Activated T-cell treated with anti-CD3 and anti-CD28 coated beads for 4 hours (primary cell): ENCODE measurements around the gene ELF4.

Experiments used
- DNase-seq: peaks from one replicate; pipeline ENCODE4 v3.0.0-alpha.2; 2020

ELF4 gene

DNA sequence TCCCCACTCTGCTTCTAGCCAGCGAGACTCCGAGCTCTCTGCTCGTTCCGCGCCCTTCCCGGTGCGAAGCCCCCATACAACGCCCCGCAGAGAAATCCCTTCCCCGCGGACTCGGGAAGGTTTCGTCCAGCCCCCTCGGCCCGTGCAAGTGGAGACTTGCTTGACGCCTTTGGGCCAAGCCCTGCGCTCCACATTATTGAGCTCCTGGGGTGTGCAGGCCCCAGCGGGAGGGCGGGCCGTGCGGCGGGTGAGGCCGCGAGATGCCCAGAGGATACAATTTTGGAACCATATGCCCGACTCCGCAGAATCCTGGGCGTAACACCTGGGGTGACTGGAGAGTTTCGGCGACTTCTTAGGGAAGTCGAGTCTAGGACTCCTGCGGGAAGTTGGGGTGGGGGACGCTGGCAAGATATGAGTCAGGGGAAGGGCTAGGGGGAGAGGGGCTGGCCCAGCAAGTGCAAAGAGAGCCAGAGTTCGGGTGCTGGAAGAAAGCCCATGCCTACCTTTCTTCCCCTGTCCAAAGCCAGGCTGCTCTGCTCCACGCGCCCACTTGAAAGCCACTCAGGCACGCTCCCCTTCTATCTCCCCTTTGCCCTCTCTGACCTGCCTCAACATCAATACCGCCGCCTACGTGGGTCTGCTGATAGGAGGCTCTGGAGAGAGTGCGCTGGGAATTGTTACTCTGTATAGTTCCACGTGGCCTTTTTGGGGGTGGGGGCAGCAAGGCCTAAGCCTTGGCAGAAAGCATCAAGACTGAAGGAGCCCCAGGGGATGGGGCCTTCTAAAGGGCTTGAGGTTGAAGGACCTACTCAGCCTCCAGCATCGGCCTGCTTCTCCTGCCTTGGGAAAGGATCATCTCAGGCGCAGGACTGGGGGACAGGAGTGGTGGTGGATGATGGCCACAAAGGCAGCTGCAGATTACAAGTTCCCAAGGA is 1.2 kb upstream of the ELF4 start:
- no peak for DNase-seq

DNA sequence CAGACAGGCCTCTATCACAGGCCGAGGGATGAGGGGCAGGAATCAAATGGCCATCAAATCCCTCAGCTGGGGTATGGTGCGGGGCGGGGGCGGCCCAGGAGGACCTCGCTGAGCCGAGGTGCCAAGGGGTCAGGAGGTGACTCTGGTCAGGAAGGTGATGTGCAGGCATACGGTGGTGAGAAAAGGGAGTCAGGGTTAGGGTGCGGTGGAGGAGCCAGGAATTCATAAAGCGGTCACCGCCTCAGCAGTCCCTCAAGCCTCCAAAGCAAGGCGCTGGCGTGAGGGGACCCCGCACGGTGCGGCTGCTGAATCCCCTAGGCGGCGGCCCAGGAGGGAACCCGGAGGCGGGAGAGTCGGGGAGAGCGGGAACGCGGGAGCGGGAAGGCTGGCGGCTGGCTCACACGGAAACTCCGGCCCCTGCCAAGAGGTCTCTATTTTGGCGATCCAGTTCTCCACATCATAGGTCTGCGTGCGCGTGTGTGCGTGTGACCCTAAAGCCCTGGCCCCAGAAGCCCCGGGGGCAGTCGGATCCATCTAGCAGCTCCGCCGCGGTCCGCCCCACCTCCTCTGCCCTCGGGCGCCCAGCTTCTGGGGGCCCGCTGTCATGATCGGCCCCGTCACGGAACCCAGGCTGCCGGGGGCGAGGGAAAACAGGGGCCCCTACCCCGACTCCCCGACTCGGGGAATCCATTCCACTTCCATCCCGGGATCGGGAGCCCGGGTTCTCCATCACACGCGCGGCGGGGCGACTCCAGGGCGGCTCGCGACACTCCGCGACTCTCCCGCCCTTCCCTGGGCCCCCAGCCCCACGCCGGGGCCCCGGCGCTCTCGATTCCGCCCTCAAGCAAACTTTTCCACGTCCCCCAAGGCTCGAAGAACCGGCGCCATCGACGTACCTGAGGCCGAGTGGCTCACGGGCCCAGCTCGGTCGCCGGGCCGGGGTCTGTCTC is 593 bp downstream of the ELF4 start:
- no peak for DNase-seq

DNA sequence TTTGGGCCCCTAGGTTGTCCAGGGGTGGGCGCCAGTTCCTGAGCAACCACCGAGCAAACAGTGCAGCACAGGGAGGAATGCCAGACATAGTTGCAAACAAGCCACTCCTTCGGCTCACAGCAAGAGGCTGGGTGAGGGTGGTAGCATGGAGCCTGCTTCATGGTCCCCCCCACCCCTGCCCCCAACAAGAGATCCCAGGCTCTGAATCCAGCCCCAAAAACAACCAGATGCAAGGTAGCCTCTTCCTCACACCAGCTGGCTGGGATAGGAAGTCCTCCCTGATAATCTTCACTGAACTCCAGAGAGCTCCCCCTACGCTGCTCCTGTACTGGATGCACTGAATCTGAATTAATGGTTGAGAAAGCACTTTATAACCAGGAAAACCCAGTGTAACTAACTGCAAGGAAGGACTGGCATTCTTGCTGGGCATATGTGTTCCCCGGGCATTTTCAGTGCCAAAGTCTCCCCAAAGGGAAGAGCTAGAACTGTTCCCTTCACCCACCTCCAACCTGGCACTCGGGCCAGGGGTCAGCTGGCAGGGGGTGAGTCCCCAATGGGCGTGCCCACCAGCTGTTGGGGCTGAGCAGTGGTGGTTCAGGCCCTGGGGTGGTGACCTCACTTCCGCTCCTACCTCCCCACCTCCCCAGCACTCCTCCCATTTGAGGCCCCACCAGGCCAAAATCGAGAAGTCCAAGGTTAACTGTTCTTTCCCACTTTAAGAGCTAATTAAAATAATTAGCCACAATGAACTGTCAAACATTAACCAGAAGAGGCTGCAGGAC is 1.5 kb downstream of the ELF4 start:
- no peak for DNase-seq

DNA sequence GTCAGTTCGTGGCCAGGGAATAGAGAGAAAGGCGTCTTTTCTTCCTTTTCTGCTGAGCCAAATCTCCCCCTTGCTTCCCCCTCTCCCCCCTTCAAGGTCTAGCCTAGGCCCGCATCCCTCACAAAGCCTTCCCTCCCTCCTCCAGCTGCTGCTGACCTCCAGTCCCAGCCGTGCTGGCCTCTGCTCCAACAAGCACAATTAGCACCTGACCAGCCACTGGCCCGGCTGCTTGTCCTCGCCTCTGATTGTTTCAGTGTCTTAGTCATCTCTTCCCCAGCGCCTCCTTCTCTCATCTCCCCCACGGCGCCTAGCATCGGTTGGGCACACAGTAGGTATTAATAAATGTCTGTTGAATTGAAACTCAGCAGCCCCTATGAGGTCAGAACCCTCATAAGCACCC is 4.2 kb downstream of the ELF4 start:
- no peak for DNase-seq

DNA sequence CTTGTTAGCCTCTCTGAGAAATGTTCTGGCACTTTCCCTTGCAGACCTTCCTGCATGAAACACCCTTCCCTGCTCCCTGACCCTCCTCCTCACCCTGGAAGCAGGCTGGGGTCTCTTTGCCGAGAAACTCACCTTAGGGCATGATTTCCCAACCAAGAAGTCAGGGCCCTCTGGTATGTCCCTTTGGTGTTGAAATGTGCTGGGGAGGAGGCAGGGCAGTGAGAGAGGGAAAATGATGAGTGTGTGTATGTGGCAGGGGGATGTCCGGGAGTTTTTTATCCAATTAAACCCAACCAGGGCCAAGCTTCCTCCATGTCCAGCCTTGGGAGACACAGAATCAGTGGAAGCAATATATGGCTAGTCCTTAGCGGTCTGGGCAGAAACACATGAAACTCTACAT is 5.1 kb downstream of the ELF4 start:
- no peak for DNase-seq

DNA sequence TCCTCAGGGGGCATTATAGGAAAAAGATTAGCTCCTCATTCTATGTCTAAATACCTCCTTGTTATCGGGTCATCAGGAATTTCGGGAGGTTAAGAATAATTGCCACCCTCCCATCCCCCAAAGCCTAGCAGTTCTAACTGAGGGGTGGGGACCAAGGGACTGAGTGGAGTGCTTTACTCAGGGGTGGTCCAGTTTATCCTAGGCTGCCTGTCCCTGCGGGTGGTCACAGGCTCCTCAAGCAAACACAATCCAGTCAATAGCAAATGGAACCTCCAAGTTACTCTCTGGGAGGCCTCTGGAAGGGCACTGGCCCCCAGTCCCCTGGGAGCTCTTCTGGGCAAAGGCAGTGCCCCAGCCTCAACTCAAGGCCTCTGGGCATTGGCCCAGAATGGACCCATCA is 6.7 kb downstream of the ELF4 start:
- no peak for DNase-seq

DNA sequence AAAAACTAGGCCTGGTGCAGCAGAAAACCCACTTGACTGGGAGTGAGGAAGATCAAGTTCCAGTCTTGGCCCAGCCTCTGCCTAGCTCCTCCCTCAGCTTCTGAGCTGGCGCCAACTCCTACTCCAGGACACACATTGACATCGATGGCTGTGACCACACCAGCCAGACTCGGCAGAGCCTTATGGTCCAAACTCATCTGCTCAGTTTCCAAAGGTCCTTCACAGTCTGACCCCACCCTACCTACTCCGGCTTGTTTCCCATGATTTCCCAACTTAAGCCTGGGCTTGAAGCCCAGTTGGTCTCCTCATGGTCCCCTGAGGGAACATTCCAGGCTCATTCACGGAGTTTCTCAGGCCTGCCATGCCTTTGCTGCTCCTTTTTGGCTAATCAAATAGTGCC is 10.1 kb downstream of the ELF4 start:
- no peak for DNase-seq

DNA sequence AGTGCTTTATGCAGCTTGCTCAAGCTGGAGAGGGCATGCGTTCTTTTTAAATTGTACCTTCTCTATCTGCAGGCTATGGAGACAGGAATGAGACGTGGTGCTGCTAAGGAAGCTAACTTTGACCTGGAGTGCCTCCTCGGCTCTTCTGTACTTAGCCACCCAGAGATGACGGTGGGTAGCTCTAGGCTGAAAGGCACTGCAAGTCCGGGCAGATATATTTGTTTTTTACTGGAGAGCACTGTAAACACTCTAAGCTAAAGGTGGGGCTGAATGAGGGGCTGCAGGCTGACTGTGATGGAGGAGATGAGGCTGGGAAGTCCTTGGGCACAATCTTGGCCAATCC is 12.1 kb downstream of the ELF4 start:
- DNase-seq, result no peak

DNA sequence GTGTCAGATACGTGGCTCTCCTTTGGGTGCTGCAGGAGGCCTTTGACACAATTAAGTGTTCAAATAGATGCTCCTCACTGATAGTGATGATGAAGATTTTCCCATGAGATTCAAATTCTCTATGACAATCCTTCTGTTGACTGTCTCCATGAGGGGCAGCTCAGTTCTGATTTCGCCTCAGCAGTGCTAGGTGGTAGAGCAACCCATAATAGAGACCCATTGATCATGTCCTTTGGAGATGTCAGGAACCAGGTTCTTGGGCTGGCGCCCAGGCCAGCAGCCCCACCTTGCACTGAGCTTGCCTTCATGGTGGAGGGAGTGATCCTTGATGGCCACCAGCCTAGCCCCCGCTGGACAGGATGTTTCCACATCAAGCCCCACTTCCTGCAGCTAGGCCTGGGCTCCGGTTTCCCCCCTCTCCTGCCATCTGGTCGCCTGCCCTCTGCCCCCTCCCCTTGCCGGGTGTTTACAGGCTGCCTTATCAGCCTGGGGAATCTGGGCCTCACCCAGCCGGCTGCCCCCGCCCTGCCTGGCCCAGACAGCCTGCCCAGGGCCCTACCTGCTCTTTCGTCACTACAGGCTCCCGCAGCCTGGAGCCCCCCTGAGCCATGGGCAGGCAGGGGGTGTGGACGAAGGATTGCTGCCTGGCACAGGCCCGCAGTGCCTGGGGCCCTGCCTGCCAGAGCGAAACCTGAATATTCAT is 12.6 kb downstream of the ELF4 start:
- DNase-seq, result no peak

DNA sequence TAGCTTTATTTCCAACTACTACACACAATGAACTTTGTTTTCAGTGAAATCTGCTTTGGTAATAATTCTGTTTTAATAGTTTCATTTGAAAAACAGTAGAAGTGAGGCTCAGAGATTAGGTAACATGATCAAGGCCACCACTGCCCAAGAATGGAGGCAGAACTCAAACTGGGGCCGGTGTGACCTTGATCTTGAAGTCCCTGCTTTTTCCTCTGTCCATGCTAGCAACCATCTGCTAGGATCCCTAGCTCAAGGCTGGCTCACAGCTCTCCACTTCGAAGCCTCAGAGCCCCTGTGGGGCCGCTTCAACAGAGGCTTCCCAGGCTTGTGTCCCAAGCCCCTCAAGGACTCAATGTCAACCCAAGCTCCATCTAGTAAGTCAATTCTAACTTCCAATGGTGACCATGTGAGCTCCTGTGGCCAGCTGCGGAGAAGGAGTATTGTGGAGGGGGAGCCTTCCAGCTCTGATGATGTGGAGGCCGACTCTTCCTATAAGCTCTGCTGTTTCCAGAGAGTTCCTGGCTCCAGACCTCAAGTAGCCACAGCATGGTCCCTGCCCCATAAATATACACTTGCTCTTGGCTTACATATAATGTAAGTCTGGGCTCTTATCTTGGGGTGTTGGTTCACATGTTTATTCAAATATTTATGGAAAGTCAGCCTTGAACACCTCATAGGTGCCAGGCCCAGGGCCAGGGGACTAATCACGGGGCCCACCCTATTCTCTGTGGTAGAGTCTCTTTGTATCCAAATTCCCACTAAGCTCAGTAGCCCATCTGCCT is 14.9 kb downstream of the ELF4 start:
- DNase-seq, result no peak

DNA sequence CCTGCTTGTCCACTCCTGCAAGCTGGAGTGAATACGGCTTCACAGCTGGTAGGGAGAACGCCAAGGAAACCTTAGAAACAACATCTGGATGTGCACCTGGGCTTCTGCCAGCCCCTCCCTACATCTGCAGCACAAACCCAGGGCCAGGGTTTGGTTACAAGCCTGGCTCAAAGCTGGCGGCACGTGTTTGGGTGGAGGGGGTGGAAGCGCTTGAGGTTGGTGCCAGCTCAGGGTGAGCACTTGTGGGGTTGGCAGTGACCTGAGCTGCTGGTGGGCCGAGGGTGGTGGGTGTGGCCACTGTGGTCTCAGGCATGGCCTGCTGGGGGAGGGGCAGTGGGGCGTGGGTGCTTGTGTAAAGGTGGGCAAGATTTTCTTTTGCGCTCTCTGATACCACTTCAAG is 15.6 kb downstream of the ELF4 start:
- no peak for DNase-seq

DNA sequence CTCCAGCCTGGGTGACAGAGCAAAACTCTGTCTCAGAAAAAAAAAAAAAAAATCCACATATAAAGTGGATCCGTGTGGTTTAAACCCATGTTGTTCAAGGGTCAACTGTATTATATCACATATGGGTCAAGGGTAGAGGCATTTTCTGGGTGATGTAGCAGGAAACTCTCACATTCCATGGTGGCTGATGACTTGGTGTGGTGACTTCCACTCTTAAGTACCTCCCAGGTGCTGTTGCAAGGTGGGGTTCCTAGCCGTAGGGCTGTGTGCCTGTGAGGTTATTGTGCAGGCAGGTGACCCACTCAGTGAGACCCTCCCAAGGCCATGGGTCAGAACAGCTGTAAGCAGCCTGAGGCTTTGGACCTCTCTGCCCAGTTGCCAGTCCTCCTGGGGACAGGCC is 17.0 kb downstream of the ELF4 start:
- DNase-seq, result no peak

DNA sequence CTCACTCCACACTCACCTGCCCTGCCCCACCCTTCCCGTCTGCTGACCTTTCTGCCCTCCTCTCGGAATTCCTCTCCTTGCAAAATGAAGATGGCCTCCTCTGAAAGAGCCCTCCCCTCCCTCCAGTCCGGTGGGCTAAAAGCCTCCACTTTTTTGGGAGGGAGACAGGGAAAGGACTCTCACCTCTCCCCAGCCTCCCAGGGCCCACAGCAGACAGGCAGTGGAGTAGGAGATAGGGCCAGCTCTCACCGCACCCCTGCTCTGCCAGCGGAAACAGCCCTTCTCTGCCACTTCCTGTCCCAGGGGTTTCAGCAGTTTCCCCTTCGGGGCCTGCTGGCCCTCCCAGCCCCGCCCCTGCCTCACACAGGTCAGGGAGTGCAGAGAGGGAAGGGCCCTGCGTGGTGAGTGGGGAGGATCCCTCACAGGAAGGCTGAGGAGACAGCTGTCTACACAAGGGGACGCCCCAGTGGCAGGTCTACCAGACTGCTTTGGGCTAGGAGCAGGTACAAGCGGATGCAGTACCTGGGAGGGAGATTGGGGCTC is 18.2 kb downstream of the ELF4 start:
- DNase-seq, result peak; percentile 43

DNA sequence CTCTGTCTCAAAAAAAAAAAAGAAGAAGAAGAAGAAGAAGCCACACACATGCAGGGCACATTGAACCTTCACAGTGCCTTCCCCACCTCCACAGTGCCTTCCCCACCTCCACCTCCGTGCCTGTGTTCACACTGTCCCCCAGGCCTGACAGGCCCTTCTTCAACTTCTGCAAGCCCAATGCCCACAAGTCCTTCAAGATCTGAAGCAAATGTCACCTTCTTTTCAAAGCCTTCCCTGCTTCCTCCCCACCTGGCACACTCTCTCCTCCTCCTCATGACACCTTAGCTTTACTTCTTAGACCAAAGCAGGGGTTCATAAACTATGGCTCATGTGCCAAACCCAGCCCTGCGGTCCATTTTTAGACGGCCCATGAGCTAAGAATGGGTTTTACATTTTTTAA is 19.9 kb downstream of the ELF4 start:
- no peak for DNase-seq

DNA sequence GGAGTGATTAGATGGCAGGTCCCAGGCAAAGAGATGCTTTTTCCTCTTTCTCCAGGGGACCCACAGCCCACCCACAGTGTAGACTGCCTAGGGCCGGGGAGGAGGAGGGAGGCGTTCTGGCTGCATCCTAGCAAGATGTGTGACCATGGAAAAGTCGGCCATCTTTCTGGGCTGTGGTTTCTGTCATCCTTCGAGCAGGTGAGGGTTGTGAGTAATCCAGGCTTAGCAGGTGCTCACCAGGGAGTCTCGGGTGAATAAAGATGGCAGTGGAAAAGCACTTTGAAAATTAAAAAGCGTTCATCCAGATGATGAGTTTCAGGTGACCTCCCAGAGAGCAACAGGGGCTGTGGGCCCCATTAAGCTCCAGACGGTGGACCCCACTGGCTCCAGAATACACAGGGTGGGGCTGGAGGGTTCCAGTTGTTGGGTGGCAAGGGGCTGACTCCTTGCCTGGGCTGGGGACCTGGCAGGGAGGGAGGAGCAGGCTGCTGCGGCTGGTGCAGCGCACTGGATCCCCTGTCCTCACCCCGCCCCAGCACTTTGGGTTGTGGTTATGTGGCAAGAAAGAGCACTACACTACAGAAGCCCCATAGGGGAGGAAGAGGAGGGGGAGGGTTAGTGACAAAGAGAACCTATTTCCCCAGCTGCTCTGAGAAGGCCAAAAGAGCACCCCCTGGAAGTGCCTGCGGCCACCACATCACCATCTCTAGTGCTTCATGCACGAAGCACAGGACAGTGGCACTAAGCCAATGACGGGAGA is 23.7 kb downstream of the ELF4 start:
- no peak for DNase-seq

DNA sequence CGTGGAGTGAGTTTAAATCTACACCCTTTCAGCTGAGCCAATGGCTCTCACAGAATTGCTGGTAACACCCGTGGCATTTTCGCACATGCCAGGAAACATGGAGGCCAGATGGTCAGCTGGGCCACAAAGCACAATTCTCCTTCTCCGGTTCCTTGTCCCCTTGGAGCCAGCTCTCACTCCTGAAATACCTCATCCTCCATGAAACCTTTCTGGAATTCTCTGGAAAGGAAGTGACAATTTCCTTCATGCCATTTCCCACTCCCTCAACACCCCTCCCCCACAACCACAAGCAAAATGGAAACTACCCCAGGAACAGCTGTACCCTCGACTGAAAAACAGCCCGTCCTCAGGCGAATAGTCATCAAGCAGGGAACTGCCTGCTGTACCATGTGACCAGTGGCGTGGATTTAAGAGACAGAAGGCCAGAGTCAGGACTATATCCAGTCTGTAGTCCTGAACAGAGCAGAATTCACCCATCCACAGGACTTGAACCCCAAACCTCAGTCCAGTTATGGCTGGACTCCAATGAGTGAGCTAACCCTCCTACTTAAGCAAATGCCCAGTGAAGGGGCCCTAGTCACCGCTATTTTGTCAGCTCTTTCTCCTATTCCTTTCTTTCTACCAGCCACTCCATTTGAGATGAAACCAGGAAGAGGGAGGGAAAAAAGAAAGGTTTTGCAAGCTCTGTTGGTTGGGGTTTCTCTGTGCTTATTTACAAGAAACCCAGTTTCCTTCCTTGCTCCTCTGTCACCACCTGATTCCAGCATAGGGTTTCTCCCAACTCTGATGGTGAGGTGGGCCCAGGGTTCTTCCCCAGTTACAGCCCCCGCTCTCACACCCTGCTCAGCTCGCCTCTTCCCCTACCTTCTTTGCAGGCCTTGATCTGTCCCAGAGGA is 24.5 kb downstream of the ELF4 start:
- DNase-seq, result no peak

DNA sequence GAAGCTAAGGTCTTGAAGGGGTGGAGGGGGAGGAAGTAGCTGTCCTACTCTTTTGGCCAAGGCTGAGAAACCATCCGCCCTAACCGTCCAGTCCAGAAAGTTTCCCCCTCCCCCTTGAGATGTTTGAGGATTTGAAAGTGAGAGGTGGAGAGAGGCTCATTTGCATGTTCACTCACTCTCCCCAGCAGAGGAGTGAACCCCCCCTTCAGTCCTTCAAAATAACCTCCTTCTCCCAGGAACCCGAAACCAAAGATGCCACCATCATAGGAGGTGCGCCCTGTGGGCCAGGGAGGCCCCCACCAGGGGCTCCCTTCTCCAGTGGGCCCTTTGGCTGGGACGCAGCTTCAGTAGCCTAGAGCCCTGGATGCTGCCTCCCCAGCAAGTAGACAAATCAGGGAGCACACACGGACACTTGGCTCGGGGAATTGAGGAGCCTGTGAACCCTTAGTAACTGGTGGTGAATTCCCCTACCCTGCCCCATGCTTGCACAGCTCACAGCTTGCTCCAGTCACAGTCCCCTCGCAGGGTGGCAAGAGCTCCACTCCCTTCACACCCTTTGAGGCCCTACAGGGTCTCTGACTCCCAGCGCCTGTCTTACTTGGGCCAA is 25.6 kb downstream of the ELF4 start:
- no peak for DNase-seq

DNA sequence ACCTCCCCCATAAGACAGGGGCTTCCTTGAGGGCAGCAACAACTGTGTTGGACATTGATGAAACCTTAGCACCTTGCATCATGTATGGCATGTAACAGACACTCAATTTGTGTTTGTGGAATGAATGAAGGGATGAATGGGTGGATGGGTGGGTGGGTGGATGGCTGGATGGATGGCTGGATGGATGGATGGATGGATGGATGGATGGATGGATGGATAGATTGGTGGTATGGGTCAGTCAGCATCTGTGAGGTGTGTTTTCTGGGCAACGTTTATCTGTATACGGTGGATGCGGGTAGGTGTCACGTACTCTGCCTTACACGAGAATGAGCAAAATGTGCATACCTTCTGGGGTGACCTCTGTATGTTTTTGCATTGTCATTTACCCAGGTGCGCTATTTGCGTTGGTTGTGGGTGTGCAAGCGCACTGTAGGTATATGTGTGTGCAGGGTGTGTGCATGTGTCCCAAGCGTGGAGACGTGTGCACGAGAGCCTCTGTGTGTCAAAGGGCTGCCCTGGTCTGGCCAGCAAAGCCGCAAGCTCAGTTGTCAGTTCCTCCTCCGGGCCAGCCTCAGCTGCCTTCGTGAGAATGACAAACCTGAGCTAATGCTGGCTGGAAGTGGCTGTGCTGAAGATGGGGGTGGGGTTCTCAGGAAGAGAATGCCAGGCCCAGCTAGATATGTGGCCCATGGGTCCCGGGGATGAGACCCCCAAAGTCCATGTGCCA is 26.5 kb downstream of the ELF4 start:
- no peak for DNase-seq
